B cell (primary cell): Measurements from ENCODE around the gene TNRC6C. TPM values are rescaled to one million over a fixed set of nuclear protein-coding genes. Genes with fewer than 3 reads are reported as not detected.
"Not testable (repeated sequence)": the region's sequence is repeated elsewhere in the genome, so short reads cannot be mapped to it uniquely, and the experiment has no call there.

Experiments
- ATAC-seq: fragments of 200-7000 bp; cut with Tn5 transposase; one replicate; pipeline ENCODE4 v1.10.0; 2021; ENCODE audit warnings: low read depth, mild to moderate bottlenecking, moderate number of reproducible peaks, moderate library complexity
- CTCF ChIA-PET: fragments of 350-600 bp; sonication (Branson Sonifier 250); formaldehyde crosslinking; loops from one replicate; lab custom pipeline; 2021; ENCODE audit warnings: antibody characterized with exemption, inconsistent platforms; lab: Charles Lee
- POLR2A ChIA-PET: fragments of 350-600 bp; sonication (Branson Sonifier 250); formaldehyde crosslinking; loops from one replicate; lab custom pipeline; 2021; ENCODE audit warnings: antibody characterized with exemption; lab: Charles Lee
- DNase-seq: peaks from one replicate; pipeline ENCODE4 v3.0.0; 2013
- H2AFZ ChIP-seq: 2 replicates; pipeline ENCODE4 v1.6.1; 2012; ENCODE audit warnings: mild to moderate bottlenecking, low read depth, low read length; ENCODE audit not compliant: insufficient read depth, poor library complexity, severe bottlenecking
- H3K27ac ChIP-seq, 2 donors: 1 replicate in 1 of 2; 2 replicates in 1 of 2; pipeline ENCODE4 v1.5.1; 2012 to 2013; ENCODE audit warnings: low read length in 2 of 2, mild to moderate bottlenecking in 2 of 2, moderate library complexity in 1 of 2
- H3K27me3 ChIP-seq, 4 experiments: fragments of 200-600 bp in 1 of 4; sonication (generic) in 1 of 4; replicated peaks in 1 of 4; 1 replicate in 2 of 4; 2 replicates in 2 of 4; pipeline versions ENCODE4 v1.6.1 to v1.7.0; 2013 to 2016; ENCODE audit warnings: low read length in 3 of 4, mild to moderate bottlenecking in 2 of 4, mixed read lengths in 1 of 4, moderate library complexity in 1 of 4; ENCODE audit not compliant: insufficient read depth in 4 of 4, control insufficient read depth in 3 of 4; ENCODE audit errors: control extremely low read depth in 1 of 4
- H3K36me3 ChIP-seq, 2 experiments: replicated peaks in 1 of 2; 1 replicate in 1 of 2; 2 replicates in 1 of 2; pipeline versions ENCODE4 v1.6.1 to v1.7.1; 2013; ENCODE audit warnings: low read length in 1 of 2; ENCODE audit not compliant: insufficient read depth in 2 of 2, control insufficient read depth in 1 of 2; ENCODE audit errors: control extremely low read depth in 1 of 2, extremely low read depth in 1 of 2
- H3K4me1 ChIP-seq, 2 donors: fragments of 200-600 bp in 1 of 2; sonication (generic) in 1 of 2; 1 replicate in 1 of 2; 2 replicates in 1 of 2; pipeline versions ENCODE4 v1.5.1 to v1.6.1; 2013 to 2017; ENCODE audit warnings: low read length in 2 of 2; ENCODE audit not compliant: control insufficient read depth in 2 of 2, insufficient read depth in 2 of 2
- H3K4me2 ChIP-seq: replicated peaks from 2 replicates; pipeline ENCODE3; 2012; ENCODE audit warnings: mild to moderate bottlenecking, low read depth, low read length; ENCODE audit not compliant: poor library complexity, severe bottlenecking
- H3K4me3 ChIP-seq, 5 experiments: fragments of 200-600 bp in 1 of 5; sonication (generic) in 1 of 5; 1 replicate in 3 of 5; 2 replicates in 2 of 5; pipeline versions ENCODE4 v1.5.1 to v1.7.0; 2011 to 2016; ENCODE audit warnings: low read length in 4 of 5, mild to moderate bottlenecking in 4 of 5, low read depth in 2 of 5, control low read depth in 1 of 5, moderate library complexity in 1 of 5; ENCODE audit not compliant: insufficient read depth in 1 of 5; ENCODE audit errors: control extremely low read depth in 1 of 5, extremely low read depth in 1 of 5
- H3K79me2 ChIP-seq: fragments of 200-600 bp; sonication (generic); one replicate; pipeline ENCODE4 v1.6.0; 2016; ENCODE audit warnings: low read length; ENCODE audit not compliant: control insufficient read depth, insufficient read depth
- H3K9ac ChIP-seq: fragments of 200-600 bp; sonication (generic); 2 replicates; pipeline ENCODE4 v1.6.1; 2017; ENCODE audit warnings: mild to moderate bottlenecking, low read length, moderate library complexity
- H3K9me3 ChIP-seq, 3 donors: one replicate each; pipeline versions ENCODE4 v1.6.1 to v1.7.1; 2013; ENCODE audit warnings: low read length in 2 of 3; ENCODE audit not compliant: control insufficient read depth in 2 of 3, insufficient read depth in 1 of 3; ENCODE audit errors: control extremely low read depth in 1 of 3
- H4K20me1 ChIP-seq: 2 replicates; pipeline ENCODE4 v1.6.0; 2012; ENCODE audit warnings: mild to moderate bottlenecking, low read length; ENCODE audit not compliant: insufficient read depth, control insufficient read depth, poor library complexity, severe bottlenecking
- H3K27ac Mint-ChIP-seq: one replicate; pipeline ENCODE4 v1.8.0; 2021; ENCODE audit warnings: mixed read lengths
- H3K27me3 Mint-ChIP-seq: one replicate; pipeline ENCODE4 v1.8.0; 2021; ENCODE audit warnings: mixed read lengths
- H3K4me1 Mint-ChIP-seq: one replicate; pipeline ENCODE4 v1.8.0; 2021; ENCODE audit warnings: mixed read lengths
- H3K4me3 Mint-ChIP-seq: one replicate; pipeline ENCODE4 v1.8.0; 2021; ENCODE audit warnings: mixed read lengths
- H3K9me3 Mint-ChIP-seq: one replicate; pipeline ENCODE4 v1.8.0; 2022; ENCODE audit warnings: mixed read lengths; ENCODE audit not compliant: insufficient read depth
- EZH2 ChIP-seq: IDR thresholded peaks from 2 replicates; pipeline ENCODE4 v1.6.1; 2012; ENCODE audit warnings: borderline replicate concordance, low read depth, mild to moderate bottlenecking, moderate library complexity, low read length; ENCODE audit not compliant: insufficient read depth, poor library complexity, severe bottlenecking
- WGBS: methylation state at CpG from one replicate; pipeline ENCODE4 v1.1.5; 2013; ENCODE audit warnings: missing lambda C conversion rate; ENCODE audit not compliant: insufficient coverage; 5-methylcytosine and 5-hydroxymethylcytosine counted together
- intact Hi-C: fragments of 100-400 bp; cut with micrococcal nuclease; formaldehyde crosslinking; loops from one replicate; pipeline ENCODE4 v1.10.0; 2022
- polyA plus RNA-seq: library from polyadenylated mRNA; depleted of rRNA; stranded (reverse); fragments of >200 nt; gene quantifications from 2 replicates; pipeline ENCODE4 v1.2.3, GENCODE V29; 2012
- total RNA-seq, 2 donors: library from RNA; stranded (reverse); fragments of 120-200 nt in 1 of 2; gene quantifications; 1 replicate in 1 of 2; 2 replicates in 1 of 2; pipeline versions ENCODE4 v1.2.3 to v1.2.4, GENCODE V29; 2013 to 2022
- TF ChIP-seq, protein P1 (sequence below): fragments of 200-600 bp; IDR thresholded peaks from one replicate; pipeline ENCODE4 v1.8.0; 2022; ENCODE audit warnings: antibody characterized with exemption, mild to moderate bottlenecking

TNRC6C gene
- total and polyA plus RNA-seq, 2 donors (not counting 1 experiment from before 2014, with no cell fraction given): 3.9 to 63.8 TPM

DNA sequence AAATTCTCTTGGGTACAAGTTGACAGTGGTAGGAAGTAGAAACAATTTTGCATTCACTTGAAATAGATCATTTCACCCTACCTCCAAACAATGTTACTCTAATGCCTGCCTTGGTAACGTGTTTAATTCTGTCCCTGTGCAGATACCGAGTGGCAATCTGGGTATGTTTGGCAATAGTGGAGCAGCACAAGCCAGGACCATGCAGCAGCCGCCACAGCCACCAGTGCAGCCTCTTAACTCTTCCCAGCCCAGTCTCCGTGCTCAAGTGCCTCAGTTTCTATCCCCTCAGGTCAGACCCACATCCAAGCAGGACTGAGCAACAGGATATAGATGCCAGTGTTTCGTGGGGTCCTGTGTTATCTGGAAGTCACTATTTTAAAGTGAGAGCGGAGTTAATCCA is 120.8 kb downstream of the TNRC6C start:
- no peak overlapping the region for H3K27ac ChIP-seq
- H4K20me1 ChIP-seq: no peaks in the 10 kb centered on the region
- peaks cover 0 to 64% of the 10 kb centered on the region in 2 experiments for H3K36me3 ChIP-seq
- no peaks in the 10 kb centered on the region for H3K9me3 Mint-ChIP-seq
- H3K4me2 ChIP-seq: no peak overlapping the region
- H3K4me1 Mint-ChIP-seq: no peaks in the 10 kb centered on the region
- intact Hi-C loops: no loop called here
- H3K27ac Mint-ChIP-seq: no peak overlapping the region
- H3K9me3 ChIP-seq: no peaks in the 10 kb centered on the region
- H2AFZ ChIP-seq: no peak overlapping the region
- no peak overlapping the region for H3K9ac ChIP-seq
- 100% methylated on average over 2 of the region's 6 CpGs for WGBS
- H3K4me1 ChIP-seq: no peaks in the 10 kb centered on the region
- ChIA-PET CTCF (no interaction called here), POLR2A (no interaction called here)
- H3K79me2 ChIP-seq: no peaks in the 10 kb centered on the region
- H3K4me3 ChIP-seq: no peak overlapping the region
- no peak for DNase-seq
- H3K27me3 Mint-ChIP-seq: no peaks in the 10 kb centered on the region
- TF ChIP-seq EZH2: no peak
- TF ChIP-seq, protein P1, sequence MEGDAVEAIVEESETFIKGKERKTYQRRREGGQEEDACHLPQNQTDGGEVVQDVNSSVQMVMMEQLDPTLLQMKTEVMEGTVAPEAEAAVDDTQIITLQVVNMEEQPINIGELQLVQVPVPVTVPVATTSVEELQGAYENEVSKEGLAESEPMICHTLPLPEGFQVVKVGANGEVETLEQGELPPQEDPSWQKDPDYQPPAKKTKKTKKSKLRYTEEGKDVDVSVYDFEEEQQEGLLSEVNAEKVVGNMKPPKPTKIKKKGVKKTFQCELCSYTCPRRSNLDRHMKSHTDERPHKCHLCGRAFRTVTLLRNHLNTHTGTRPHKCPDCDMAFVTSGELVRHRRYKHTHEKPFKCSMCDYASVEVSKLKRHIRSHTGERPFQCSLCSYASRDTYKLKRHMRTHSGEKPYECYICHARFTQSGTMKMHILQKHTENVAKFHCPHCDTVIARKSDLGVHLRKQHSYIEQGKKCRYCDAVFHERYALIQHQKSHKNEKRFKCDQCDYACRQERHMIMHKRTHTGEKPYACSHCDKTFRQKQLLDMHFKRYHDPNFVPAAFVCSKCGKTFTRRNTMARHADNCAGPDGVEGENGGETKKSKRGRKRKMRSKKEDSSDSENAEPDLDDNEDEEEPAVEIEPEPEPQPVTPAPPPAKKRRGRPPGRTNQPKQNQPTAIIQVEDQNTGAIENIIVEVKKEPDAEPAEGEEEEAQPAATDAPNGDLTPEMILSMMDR: no peak
- H3K4me3 Mint-ChIP-seq: no peak overlapping the region
- no peak for ATAC-seq
- no peaks in the 10 kb centered on the region for H3K27me3 ChIP-seq

DNA sequence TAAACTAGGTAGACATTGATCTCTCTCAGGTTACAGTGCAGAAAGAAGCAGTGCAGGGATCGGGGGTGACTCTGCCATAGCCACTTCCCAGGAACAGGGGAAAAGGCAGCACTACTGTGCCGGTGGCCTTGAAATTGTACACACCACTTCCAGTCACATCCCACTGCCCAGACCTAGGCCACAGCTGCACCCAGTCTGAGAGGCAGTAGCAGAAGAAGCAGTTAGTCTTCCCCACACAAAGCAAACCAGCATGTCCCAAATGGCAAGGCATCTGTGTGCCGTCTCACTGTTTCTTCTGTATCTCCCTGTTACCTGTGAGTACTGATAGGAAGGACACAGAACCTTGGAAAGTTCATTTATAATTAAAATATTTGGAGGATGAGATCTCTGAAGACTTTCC is 123.0 kb downstream of the TNRC6C start:
- H3K36me3 ChIP-seq: peaks cover under 1 to 47% of the 10 kb centered on the region in 2 experiments
- intact Hi-C loops: no loop called here
- no peaks in the 10 kb centered on the region for H3K27me3 ChIP-seq
- no peaks in the 10 kb centered on the region for H3K4me1 ChIP-seq
- no peaks in the 10 kb centered on the region for H3K9me3 ChIP-seq
- H4K20me1 ChIP-seq: no peaks in the 10 kb centered on the region
- Mint-ChIP-seq H3K9me3 (no peaks in the 10 kb centered on the region), H3K27me3 (no peaks in the 10 kb centered on the region), H3K4me3 (no peak overlapping the region), H3K27ac (no peak overlapping the region), H3K4me1 (no peaks in the 10 kb centered on the region)
- TF ChIP-seq EZH2: no peak
- TF ChIP-seq, protein P1: no peak
- no peaks in the 10 kb centered on the region for H3K79me2 ChIP-seq
- H3K27ac ChIP-seq: no peak overlapping the region
- no peak overlapping the region for H3K4me2 ChIP-seq
- 100% methylated on average over 1 of the region's 3 CpGs for WGBS
- POLR2A ChIA-PET: no interaction called here
- ATAC-seq: no peak
- H3K4me3 ChIP-seq: no peak overlapping the region
- H2AFZ ChIP-seq: no peak overlapping the region
- no peak overlapping the region for H3K9ac ChIP-seq
- CTCF ChIA-PET: no interaction called here
- no peak for DNase-seq

- H3K9me3 ChIP-seq, POLR2A ChIA-PET, H3K27me3 Mint-ChIP-seq, H3K4me3 Mint-ChIP-seq, H3K79me2 ChIP-seq, H3K4me2 ChIP-seq, H2AFZ ChIP-seq, ATAC-seq, H3K4me3 ChIP-seq, H3K9ac ChIP-seq, H4K20me1 ChIP-seq, H3K9me3 Mint-ChIP-seq, intact Hi-C loops, H3K27me3 ChIP-seq, H3K4me1 Mint-ChIP-seq, H3K27ac Mint-ChIP-seq, H3K27ac ChIP-seq, DNase-seq, H3K4me1 ChIP-seq: not testable (repeated sequence)
- CTCF ChIA-PET: interaction anchor here (4.5 kb wide), 1 partner anchor 168 kb away, joined by 47 read pairs; no protein-coding TSS in a partner anchor
- 80% methylated on average over 1 of the region's 5 CpGs for WGBS
- H3K36me3 ChIP-seq: peaks cover 2 to 47% of the 10 kb centered on the region in 2 experiments
These were observed 123.9 kb downstream of the TNRC6C start for GRCh38 chr17:78082355-78082872.
